GM23338 (cell line): ENCODE measurements around the gene TLDC2. TPM values are rescaled to one million over a fixed set of nuclear protein-coding genes. Genes with fewer than 3 reads are reported as not detected.

Experiments used
- ATAC-seq: fragments of 200-7000 bp; cut with Tn5 transposase; 3 replicates; pipeline ENCODE4 v1.9.1; 2020
- DNase-seq: peaks from one replicate; pipeline ENCODE4 v3.0.0-alpha.2; 2015; ENCODE audit warnings: low spot score
- H2AFZ ChIP-seq: fragments of 200-600 bp; sonication (generic); 2 replicates; pipeline ENCODE4 v1.8.0; 2016; ENCODE audit warnings: antibody characterized with exemption, mild to moderate bottlenecking, moderate library complexity
- H3F3A ChIP-seq: fragments of 200-600 bp; sonication (generic); replicated peaks from 2 replicates; pipeline ENCODE4 v1.8.0; 2017; ENCODE audit warnings: antibody characterized with exemption, mixed run types, low read depth
- H3K27ac ChIP-seq: fragments of 200-600 bp; sonication (generic); 2 replicates; pipeline ENCODE4 v1.6.1; 2016; ENCODE audit warnings: low read depth
- H3K27me3 ChIP-seq: fragments of 200-600 bp; sonication (generic); 2 replicates; pipeline ENCODE4 v1.8.0; 2016; ENCODE audit warnings: mild to moderate bottlenecking, mixed run types, moderate library complexity; ENCODE audit not compliant: insufficient read depth
- H3K36me3 ChIP-seq: fragments of 200-600 bp; sonication (generic); 2 replicates; pipeline ENCODE4 v1.8.0; 2016; ENCODE audit warnings: mild to moderate bottlenecking; ENCODE audit not compliant: insufficient read depth
- H3K4me1 ChIP-seq: fragments of 200-600 bp; sonication (generic); 2 replicates; pipeline ENCODE4 v1.8.0; 2016; ENCODE audit warnings: mild to moderate bottlenecking, moderate library complexity; ENCODE audit not compliant: insufficient read depth
- H3K4me2 ChIP-seq: fragments of 200-600 bp; sonication (generic); 2 replicates; pipeline ENCODE4 v1.7.1; 2017; ENCODE audit warnings: mixed run types
- H3K4me3 ChIP-seq: fragments of 200-600 bp; sonication (generic); 2 replicates; pipeline ENCODE4 v1.6.1; 2016; ENCODE audit warnings: mixed run types
- H3K79me2 ChIP-seq: fragments of 200-600 bp; sonication (generic); replicated peaks from 2 replicates; pipeline ENCODE4 v1.8.0; 2017; ENCODE audit warnings: mild to moderate bottlenecking; ENCODE audit not compliant: insufficient read depth
- H3K9me2 ChIP-seq: fragments of 200-600 bp; sonication (generic); 2 replicates; pipeline ENCODE4 v1.8.0; 2017; ENCODE audit not compliant: insufficient read depth
- H4K20me1 ChIP-seq: fragments of 200-600 bp; sonication (generic); replicated peaks from 2 replicates; pipeline ENCODE4 v1.8.0; 2017; ENCODE audit warnings: mild to moderate bottlenecking; ENCODE audit not compliant: insufficient read depth
- H3K27ac Mint-ChIP-seq: 2 replicates; pipeline ENCODE4 v1.8.0; 2020; ENCODE audit warnings: inconsistent platforms, mild to moderate bottlenecking, moderate library complexity, mixed read lengths
- H3K27me3 Mint-ChIP-seq: 3 replicates; pipeline ENCODE4 v1.8.0; 2022; ENCODE audit warnings: low read depth, mild to moderate bottlenecking, moderate library complexity, mixed read lengths, inconsistent platforms; ENCODE audit not compliant: insufficient read depth, poor library complexity
- H3K36me3 Mint-ChIP-seq: 3 replicates; pipeline ENCODE4 v1.8.0; 2021; ENCODE audit warnings: low read depth, mild to moderate bottlenecking, inconsistent platforms, moderate library complexity, mixed read lengths
- H3K4me1 Mint-ChIP-seq: 3 replicates; pipeline ENCODE4 v1.8.0; 2020; ENCODE audit warnings: mild to moderate bottlenecking, inconsistent platforms, mixed read lengths
- H3K4me3 Mint-ChIP-seq: 3 replicates; pipeline ENCODE4 v1.8.0; 2021; ENCODE audit warnings: moderate library complexity, mild to moderate bottlenecking, inconsistent platforms, mixed read lengths
- H3K9me3 Mint-ChIP-seq: 3 replicates; pipeline ENCODE4 v1.8.0; 2020; ENCODE audit warnings: moderate library complexity, mild to moderate bottlenecking, inconsistent platforms, mixed read lengths
- CREB1 ChIP-seq: fragments of 250-450 bp; sonication (Bioruptor Pico); IDR thresholded peaks from 2 replicates; pipeline ENCODE4 v1.5.0; 2020; ENCODE audit warnings: low read depth, mild to moderate bottlenecking, moderate library complexity
- EZH2 ChIP-seq: fragments of 200-600 bp; sonication (generic); IDR thresholded peaks from one replicate; pipeline ENCODE4 v1.8.0; 2017; ENCODE audit warnings: antibody characterized with exemption, mild to moderate bottlenecking, low read depth; ENCODE audit not compliant: unreplicated experiment
- EZH2phosphoT487 ChIP-seq: fragments of 200-600 bp; sonication (generic); IDR thresholded peaks from one replicate; pipeline ENCODE4 v1.8.1; 2018; ENCODE audit warnings: antibody characterized with exemption; ENCODE audit not compliant: unreplicated experiment
- JUNB ChIP-seq: IDR thresholded peaks from one replicate; pipeline ENCODE4 v1.6.1; 2016; ENCODE audit warnings: antibody characterized with exemption; ENCODE audit not compliant: unreplicated experiment
- NANOG ChIP-seq: IDR thresholded peaks from 2 replicates; pipeline ENCODE4 v1.6.1; 2016; ENCODE audit warnings: antibody characterized with exemption, borderline replicate concordance
- POLR2AphosphoS5 ChIP-seq: IDR thresholded peaks from 2 replicates; pipeline ENCODE4 v1.6.1; 2016; ENCODE audit warnings: antibody characterized with exemption, low read depth
- STAT1 ChIP-seq: IDR thresholded peaks from one replicate; pipeline ENCODE4 v1.6.1; 2016; ENCODE audit warnings: antibody characterized with exemption; ENCODE audit not compliant: unreplicated experiment
- ZNF114 ChIP-seq: fragments of 250-450 bp; sonication (Bioruptor Pico); IDR thresholded peaks from 2 replicates; pipeline ENCODE4 v1.5.0; 2020; ENCODE audit warnings: mild to moderate bottlenecking, moderate library complexity
- ZNF331 ChIP-seq: fragments of 250-450 bp; sonication (Bioruptor Pico); IDR thresholded peaks from 2 replicates; pipeline ENCODE4 v1.5.0; 2020; ENCODE audit warnings: low read depth, mild to moderate bottlenecking, moderate library complexity
- polyA plus RNA-seq: library from polyadenylated mRNA; unstranded; fragments of >200 nt; fragmentation: Nextera tagmentation; extraction: Ambion mirVana; gene quantifications from 2 replicates; pipeline ENCODE4 v1.2.1, GENCODE V29; 2016
- total RNA-seq: library from RNA; depleted of rRNA; stranded (reverse); fragments of >200 nt; shearing (Covaris generic); gene quantifications from 2 replicates; pipeline ENCODE4 v1.2.3, GENCODE V29; 2014
- TF ChIP-seq, protein P1 (sequence below): IDR thresholded peaks from 2 replicates; pipeline ENCODE4 v1.6.1; 2016; ENCODE audit warnings: antibody characterized with exemption
- TF ChIP-seq, protein P2 (sequence below), 2 experiments: fragments of 200-600 bp in 1 of 2; sonication (generic) in 1 of 2; conservative IDR thresholded peaks; 2 replicates each; pipeline versions ENCODE4 v1.5.1 to v1.6.1; 2016 to 2017; ENCODE audit warnings: antibody characterized with exemption in 2 of 2, low read depth in 2 of 2, mild to moderate bottlenecking in 2 of 2, moderate library complexity in 1 of 2
- TF ChIP-seq, protein P3 (sequence below): IDR thresholded peaks from one replicate; pipeline ENCODE4 v1.6.1; 2018; ENCODE audit warnings: antibody characterized with exemption; ENCODE audit not compliant: unreplicated experiment
- TF ChIP-seq, protein P4 (sequence below): fragments of 250-450 bp; sonication (Bioruptor Pico); IDR thresholded peaks from 2 replicates; pipeline ENCODE4 v1.5.0; 2020; ENCODE audit warnings: mild to moderate bottlenecking, moderate library complexity

The TLDC2 gene
- total and polyA plus RNA-seq, 2 experiments from 2014 or later = 0.16 to 0.38 TPM

DNA sequence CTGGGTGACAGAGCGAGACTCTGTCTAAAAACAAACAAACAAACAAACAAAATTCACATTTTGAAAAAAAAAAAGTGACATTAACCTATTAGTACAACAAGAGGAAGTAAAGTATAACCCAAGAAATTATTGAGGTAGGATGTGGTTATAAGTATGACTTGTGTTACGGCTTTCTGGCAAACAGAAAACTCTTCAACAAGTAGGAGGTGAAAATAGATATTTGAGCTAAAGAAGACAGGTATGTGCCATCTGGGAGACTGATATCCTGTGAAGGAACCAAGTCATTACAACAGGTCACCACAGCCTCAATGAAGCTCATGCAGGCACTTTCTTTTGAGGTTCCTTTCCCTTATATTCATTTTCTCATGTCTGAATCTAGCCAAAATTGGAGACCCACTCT, 28.8 kb downstream of the TLDC2 start:
- Mint-ChIP-seq H3K4me3 (no peak overlapping the region), H3K36me3 (peaks cover 29% of the 10 kb centered on the region), H3K9me3 (no peaks in the 10 kb centered on the region), H3K27me3 (peaks cover 4% of the 10 kb centered on the region), H3K27ac (no peak overlapping the region), H3K4me1 (no peaks in the 10 kb centered on the region)
- TF ChIP-seq ZNF331 (CRISPR knock-in tag) = no peak
- TF ChIP-seq EZH2 = no peak
- TF ChIP-seq, protein P1, sequence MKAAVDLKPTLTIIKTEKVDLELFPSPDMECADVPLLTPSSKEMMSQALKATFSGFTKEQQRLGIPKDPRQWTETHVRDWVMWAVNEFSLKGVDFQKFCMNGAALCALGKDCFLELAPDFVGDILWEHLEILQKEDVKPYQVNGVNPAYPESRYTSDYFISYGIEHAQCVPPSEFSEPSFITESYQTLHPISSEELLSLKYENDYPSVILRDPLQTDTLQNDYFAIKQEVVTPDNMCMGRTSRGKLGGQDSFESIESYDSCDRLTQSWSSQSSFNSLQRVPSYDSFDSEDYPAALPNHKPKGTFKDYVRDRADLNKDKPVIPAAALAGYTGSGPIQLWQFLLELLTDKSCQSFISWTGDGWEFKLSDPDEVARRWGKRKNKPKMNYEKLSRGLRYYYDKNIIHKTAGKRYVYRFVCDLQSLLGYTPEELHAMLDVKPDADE = no peak
- TF ChIP-seq CREB1 (CRISPR knock-in tag) = no peak
- no peak for TF ChIP-seq JUNB
- no peak for TF ChIP-seq ZNF114 (CRISPR knock-in tag)
- TF ChIP-seq, protein P2, sequence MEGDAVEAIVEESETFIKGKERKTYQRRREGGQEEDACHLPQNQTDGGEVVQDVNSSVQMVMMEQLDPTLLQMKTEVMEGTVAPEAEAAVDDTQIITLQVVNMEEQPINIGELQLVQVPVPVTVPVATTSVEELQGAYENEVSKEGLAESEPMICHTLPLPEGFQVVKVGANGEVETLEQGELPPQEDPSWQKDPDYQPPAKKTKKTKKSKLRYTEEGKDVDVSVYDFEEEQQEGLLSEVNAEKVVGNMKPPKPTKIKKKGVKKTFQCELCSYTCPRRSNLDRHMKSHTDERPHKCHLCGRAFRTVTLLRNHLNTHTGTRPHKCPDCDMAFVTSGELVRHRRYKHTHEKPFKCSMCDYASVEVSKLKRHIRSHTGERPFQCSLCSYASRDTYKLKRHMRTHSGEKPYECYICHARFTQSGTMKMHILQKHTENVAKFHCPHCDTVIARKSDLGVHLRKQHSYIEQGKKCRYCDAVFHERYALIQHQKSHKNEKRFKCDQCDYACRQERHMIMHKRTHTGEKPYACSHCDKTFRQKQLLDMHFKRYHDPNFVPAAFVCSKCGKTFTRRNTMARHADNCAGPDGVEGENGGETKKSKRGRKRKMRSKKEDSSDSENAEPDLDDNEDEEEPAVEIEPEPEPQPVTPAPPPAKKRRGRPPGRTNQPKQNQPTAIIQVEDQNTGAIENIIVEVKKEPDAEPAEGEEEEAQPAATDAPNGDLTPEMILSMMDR (conservative IDR thresholded peaks at IDR 0.05; ENCODE audit: low read depth in 2 of 2) = no peak
- TF ChIP-seq, protein P3, sequence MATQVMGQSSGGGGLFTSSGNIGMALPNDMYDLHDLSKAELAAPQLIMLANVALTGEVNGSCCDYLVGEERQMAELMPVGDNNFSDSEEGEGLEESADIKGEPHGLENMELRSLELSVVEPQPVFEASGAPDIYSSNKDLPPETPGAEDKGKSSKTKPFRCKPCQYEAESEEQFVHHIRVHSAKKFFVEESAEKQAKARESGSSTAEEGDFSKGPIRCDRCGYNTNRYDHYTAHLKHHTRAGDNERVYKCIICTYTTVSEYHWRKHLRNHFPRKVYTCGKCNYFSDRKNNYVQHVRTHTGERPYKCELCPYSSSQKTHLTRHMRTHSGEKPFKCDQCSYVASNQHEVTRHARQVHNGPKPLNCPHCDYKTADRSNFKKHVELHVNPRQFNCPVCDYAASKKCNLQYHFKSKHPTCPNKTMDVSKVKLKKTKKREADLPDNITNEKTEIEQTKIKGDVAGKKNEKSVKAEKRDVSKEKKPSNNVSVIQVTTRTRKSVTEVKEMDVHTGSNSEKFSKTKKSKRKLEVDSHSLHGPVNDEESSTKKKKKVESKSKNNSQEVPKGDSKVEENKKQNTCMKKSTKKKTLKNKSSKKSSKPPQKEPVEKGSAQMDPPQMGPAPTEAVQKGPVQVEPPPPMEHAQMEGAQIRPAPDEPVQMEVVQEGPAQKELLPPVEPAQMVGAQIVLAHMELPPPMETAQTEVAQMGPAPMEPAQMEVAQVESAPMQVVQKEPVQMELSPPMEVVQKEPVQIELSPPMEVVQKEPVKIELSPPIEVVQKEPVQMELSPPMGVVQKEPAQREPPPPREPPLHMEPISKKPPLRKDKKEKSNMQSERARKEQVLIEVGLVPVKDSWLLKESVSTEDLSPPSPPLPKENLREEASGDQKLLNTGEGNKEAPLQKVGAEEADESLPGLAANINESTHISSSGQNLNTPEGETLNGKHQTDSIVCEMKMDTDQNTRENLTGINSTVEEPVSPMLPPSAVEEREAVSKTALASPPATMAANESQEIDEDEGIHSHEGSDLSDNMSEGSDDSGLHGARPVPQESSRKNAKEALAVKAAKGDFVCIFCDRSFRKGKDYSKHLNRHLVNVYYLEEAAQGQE = no peak
- no peak for TF ChIP-seq STAT1
- TF ChIP-seq EZH2phosphoT487 = no peak
- TF ChIP-seq POLR2AphosphoS5 = no peak
- TF ChIP-seq, protein P4, sequence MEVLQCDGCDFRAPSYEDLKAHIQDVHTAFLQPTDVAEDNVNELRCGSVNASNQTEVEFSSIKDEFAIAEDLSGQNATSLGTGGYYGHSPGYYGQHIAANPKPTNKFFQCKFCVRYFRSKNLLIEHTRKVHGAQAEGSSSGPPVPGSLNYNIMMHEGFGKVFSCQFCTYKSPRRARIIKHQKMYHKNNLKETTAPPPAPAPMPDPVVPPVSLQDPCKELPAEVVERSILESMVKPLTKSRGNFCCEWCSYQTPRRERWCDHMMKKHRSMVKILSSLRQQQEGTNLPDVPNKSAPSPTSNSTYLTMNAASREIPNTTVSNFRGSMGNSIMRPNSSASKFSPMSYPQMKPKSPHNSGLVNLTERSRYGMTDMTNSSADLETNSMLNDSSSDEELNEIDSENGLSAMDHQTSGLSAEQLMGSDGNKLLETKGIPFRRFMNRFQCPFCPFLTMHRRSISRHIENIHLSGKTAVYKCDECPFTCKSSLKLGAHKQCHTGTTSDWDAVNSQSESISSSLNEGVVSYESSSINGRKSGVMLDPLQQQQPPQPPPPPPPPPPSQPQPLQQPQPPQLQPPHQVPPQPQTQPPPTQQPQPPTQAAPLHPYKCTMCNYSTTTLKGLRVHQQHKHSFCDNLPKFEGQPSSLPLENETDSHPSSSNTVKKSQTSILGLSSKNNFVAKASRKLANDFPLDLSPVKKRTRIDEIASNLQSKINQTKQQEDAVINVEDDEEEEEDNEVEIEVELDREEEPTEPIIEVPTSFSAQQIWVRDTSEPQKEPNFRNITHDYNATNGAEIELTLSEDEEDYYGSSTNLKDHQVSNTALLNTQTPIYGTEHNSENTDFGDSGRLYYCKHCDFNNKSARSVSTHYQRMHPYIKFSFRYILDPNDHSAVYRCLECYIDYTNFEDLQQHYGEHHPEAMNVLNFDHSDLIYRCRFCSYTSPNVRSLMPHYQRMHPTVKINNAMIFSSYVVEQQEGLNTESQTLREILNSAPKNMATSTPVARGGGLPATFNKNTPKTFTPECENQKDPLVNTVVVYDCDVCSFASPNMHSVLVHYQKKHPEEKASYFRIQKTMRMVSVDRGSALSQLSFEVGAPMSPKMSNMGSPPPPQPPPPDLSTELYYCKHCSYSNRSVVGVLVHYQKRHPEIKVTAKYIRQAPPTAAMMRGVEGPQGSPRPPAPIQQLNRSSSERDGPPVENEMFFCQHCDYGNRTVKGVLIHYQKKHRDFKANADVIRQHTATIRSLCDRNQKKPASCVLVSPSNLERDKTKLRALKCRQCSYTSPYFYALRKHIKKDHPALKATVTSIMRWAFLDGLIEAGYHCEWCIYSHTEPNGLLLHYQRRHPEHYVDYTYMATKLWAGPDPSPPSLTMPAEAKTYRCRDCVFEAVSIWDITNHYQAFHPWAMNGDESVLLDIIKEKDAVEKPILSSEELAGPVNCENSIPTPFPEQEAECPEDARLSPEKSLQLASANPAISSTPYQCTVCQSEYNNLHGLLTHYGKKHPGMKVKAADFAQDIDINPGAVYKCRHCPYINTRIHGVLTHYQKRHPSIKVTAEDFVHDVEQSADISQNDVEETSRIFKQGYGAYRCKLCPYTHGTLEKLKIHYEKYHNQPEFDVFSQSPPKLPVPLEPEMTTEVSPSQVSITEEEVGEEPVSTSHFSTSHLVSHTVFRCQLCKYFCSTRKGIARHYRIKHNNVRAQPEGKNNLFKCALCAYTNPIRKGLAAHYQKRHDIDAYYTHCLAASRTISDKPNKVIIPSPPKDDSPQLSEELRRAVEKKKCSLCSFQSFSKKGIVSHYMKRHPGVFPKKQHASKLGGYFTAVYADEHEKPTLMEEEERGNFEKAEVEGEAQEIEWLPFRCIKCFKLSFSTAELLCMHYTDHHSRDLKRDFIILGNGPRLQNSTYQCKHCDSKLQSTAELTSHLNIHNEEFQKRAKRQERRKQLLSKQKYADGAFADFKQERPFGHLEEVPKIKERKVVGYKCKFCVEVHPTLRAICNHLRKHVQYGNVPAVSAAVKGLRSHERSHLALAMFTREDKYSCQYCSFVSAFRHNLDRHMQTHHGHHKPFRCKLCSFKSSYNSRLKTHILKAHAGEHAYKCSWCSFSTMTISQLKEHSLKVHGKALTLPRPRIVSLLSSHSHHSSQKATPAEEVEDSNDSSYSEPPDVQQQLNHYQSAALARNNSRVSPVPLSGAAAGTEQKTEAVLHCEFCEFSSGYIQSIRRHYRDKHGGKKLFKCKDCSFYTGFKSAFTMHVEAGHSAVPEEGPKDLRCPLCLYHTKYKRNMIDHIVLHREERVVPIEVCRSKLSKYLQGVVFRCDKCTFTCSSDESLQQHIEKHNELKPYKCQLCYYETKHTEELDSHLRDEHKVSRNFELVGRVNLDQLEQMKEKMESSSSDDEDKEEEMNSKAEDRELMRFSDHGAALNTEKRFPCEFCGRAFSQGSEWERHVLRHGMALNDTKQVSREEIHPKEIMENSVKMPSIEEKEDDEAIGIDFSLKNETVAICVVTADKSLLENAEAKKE = no peak
- no peak for TF ChIP-seq NANOG
- Histone ChIP-seq H3K9me2 (no peaks in the 10 kb centered on the region), H3K27me3 (no peaks in the 10 kb centered on the region), H3K27ac (no peak overlapping the region), H3K4me3 (no peak overlapping the region), H3K36me3 (0 out of 2 replicates have a peak, but pooled peaks cover 7% of the 10 kb centered on the region), H4K20me1 (no peaks in the 10 kb centered on the region), H3F3A (no peaks in the 10 kb centered on the region), H3K4me1 (no peaks in the 10 kb centered on the region), H2AFZ (no peak overlapping the region), H3K79me2 (no peaks in the 10 kb centered on the region), H3K4me2 (no peak overlapping the region)
- ATAC-seq (no peak), DNase-seq (no peak)
